ENCODE measurements around the gene RAD51B. TPM values are rescaled to one million over a fixed set of nuclear protein-coding genes. Genes with fewer than 3 reads are reported as not detected.

RAD51B gene
- total RNA-seq, 4 donors from 2014 or later: 5.0 to 31.8 (median 20.6) TPM

DNA sequence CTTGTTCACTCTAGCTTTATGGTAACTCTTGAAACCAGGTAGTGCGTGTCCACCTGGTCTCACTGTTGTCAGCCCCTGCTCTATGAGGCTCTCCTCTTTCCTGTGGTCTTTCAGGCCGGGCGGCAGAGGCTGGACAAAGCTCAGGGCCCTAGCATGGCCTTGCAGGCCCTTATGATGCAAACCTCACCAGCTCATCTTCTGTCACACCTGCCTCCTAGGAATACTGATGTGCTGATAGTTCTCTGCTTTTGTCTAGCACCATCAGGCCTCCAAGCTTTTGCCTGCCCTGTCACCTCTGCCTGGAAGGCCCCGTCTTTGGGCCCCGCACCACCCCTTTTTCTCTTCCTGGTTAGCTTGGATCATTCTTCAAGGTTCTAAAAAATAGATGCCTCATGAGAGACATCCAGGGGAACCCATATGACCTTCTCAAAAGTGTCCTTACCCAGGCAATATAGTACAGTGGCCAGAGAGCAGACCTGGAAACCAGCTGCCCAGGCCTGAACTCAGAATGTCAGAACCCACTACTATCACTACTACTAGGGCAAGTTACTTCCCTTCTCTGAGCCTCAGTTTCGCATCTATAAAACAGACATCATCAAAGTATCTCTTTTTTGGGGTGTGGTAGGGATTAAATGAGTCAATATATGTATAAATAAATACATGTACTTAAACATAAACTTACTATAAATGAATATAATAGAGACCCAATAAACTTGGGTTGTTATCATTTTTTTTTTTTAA lies 881.6 kb downstream of the RAD51B start:
- Histone ChIP-seq H3K27me3 (no peaks in the 10 kb centered on the region), H3K9me3 (no peaks in the 10 kb centered on the region), H3K36me3 (no peaks in the 10 kb centered on the region), H3K4me1 (peaks cover 7 to 16% (median 11%) of the 10 kb centered on the region in 4 donors), H3K27ac (no peak overlapping the region), H3K4me3 (no peak overlapping the region)
- WGBS, 2 donors (ENCODE audit: low coverage in 1 of 2): 95 to 100% methylated on average over 2 to 6 of the region's 6 CpGs
- intact Hi-C loops (cut with DNase I; ENCODE audit: low total_unique reads): no loop called here
- in situ Hi-C loops (cut with MboI; ENCODE audit: low pct_ligation_motif_present in 1 of 4, low pct_unique_long_range_greater_than_20kb in 1 of 4, low sequenced_read_pairs in 3 of 4): no loop called here
- TF ChIP-seq, protein P1, sequence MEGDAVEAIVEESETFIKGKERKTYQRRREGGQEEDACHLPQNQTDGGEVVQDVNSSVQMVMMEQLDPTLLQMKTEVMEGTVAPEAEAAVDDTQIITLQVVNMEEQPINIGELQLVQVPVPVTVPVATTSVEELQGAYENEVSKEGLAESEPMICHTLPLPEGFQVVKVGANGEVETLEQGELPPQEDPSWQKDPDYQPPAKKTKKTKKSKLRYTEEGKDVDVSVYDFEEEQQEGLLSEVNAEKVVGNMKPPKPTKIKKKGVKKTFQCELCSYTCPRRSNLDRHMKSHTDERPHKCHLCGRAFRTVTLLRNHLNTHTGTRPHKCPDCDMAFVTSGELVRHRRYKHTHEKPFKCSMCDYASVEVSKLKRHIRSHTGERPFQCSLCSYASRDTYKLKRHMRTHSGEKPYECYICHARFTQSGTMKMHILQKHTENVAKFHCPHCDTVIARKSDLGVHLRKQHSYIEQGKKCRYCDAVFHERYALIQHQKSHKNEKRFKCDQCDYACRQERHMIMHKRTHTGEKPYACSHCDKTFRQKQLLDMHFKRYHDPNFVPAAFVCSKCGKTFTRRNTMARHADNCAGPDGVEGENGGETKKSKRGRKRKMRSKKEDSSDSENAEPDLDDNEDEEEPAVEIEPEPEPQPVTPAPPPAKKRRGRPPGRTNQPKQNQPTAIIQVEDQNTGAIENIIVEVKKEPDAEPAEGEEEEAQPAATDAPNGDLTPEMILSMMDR (IDR thresholded peaks at IDR 0.05): no peak
- TF ChIP-seq POLR2A (IDR thresholded peaks at IDR 0.05): no peak
- TF ChIP-seq POLR2AphosphoS5 (IDR thresholded peaks at IDR 0.05): no peak
- no peak for TF ChIP-seq EP300 (IDR thresholded peaks at IDR 0.05; ENCODE audit: low read depth)
- DNase-seq: no peak

DNA sequence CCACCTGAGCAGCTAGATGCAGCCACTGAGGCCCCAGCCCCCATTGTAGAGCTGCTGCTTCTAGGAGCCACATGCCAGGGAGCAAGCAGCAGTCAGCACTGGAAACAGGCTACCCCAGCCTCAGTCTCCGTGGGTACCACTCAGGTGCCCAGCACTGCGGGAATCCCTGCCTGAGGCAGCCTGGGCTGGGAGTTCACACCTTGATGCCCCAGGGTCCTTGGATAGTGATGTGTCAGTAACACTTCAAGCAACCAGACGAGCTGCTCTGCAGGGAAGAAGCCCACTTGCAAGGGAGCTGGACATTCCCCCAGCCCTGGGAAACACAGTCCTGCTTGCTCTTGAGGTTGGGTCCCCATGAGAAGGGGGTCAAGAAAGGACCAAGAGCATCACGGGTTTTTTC lies 882.6 kb downstream of the RAD51B start:
- DNase-seq: no peak
- in situ Hi-C loops (cut with MboI; ENCODE audit: low pct_ligation_motif_present in 1 of 4, low pct_unique_long_range_greater_than_20kb in 1 of 4, low sequenced_read_pairs in 3 of 4): no loop called here
- TF ChIP-seq POLR2A (IDR thresholded peaks at IDR 0.05): no peak
- TF ChIP-seq, protein P1 (IDR thresholded peaks at IDR 0.05): no peak
- no peak for TF ChIP-seq POLR2AphosphoS5 (IDR thresholded peaks at IDR 0.05)
- TF ChIP-seq EP300 (IDR thresholded peaks at IDR 0.05; ENCODE audit: low read depth): no peak

GRCh38 chr14:68702578-68702977 lies 883.0 kb downstream of the RAD51B start:
- TF ChIP-seq, protein P1 (IDR thresholded peaks at IDR 0.05): no peak
- TF ChIP-seq POLR2A (IDR thresholded peaks at IDR 0.05): no peak
- TF ChIP-seq EP300 (IDR thresholded peaks at IDR 0.05; ENCODE audit: low read depth): no peak
- no peak for TF ChIP-seq POLR2AphosphoS5 (IDR thresholded peaks at IDR 0.05)
- Histone ChIP-seq H3K36me3 (no peaks in the 10 kb centered on the region), H3K27ac (no peak overlapping the region), H3K27me3 (no peaks in the 10 kb centered on the region), H3K4me1 (peaks cover 10 to 23% (median 15%) of the 10 kb centered on the region in 4 donors), H3K4me3 (no peak overlapping the region), H3K9me3 (no peaks in the 10 kb centered on the region)
- intact Hi-C loops (cut with DNase I; ENCODE audit: low total_unique reads): no loop called here
- 93% methylated on average over 3 of the region's 3 CpGs; no CpG with 5 or more reads in 1 of the 2 donors for WGBS, 2 donors (ENCODE audit: low coverage in 1 of 2)
- in situ Hi-C loops (cut with MboI; ENCODE audit: low pct_ligation_motif_present in 1 of 4, low pct_unique_long_range_greater_than_20kb in 1 of 4, low sequenced_read_pairs in 3 of 4): no loop called here
- DNase-seq: no peak

More for the DNA sequence above, 882.6 kb downstream of the RAD51B start:
- intact Hi-C loops (cut with DNase I; ENCODE audit: low total_unique reads): no loop called here
- Histone ChIP-seq H3K36me3 (no peaks in the 10 kb centered on the region), H3K4me3 (no peak overlapping the region), H3K27me3 (no peaks in the 10 kb centered on the region), H3K9me3 (no peaks in the 10 kb centered on the region), H3K27ac (no peak overlapping the region), H3K4me1 (peaks cover 10 to 23% (median 15%) of the 10 kb centered on the region in 4 donors)
- WGBS, 2 donors (ENCODE audit: low coverage in 1 of 2): 94% methylated on average over 3 of the region's 4 CpGs; no CpG with 5 or more reads in 1 of the 2 donors

DNA sequence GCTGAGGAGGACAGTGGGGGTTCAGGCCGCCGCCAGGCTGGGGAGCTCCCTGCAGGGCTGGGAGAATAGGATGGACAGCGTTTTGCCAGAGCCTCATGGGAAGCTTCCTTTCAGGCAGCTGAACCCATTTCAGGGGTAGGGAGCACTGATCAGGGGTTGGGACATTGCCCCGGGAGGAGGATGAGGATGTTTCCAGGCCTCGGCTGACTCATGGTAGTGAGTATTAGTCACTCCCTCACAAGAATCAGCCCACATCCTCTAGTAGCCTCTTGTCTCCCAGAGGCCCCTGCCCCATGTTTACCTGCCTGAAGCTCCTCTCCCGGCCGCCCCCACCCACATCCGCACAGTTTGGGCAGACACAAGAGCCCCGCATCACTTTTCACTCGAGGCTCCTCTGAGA lies 883.5 kb downstream of the RAD51B start:
- Histone ChIP-seq H3K4me3 (no peak overlapping the region), H3K4me1 (peaks cover 10 to 23% (median 15%) of the 10 kb centered on the region in 4 donors), H3K36me3 (no peaks in the 10 kb centered on the region), H3K9me3 (no peaks in the 10 kb centered on the region), H3K27ac (no peak overlapping the region), H3K27me3 (no peaks in the 10 kb centered on the region)
- no peak for DNase-seq
- intact Hi-C loops (cut with DNase I; ENCODE audit: low total_unique reads): no loop called here
- WGBS, 2 donors (ENCODE audit: low coverage in 1 of 2): 80% methylated on average over 10 of the region's 10 CpGs; no CpG with 5 or more reads in 1 of the 2 donors
- in situ Hi-C loops (cut with MboI; ENCODE audit: low pct_ligation_motif_present in 1 of 4, low pct_unique_long_range_greater_than_20kb in 1 of 4, low sequenced_read_pairs in 3 of 4): no loop called here
- TF ChIP-seq POLR2A (IDR thresholded peaks at IDR 0.05): no peak
- TF ChIP-seq POLR2AphosphoS5 (IDR thresholded peaks at IDR 0.05): no peak
- no peak for TF ChIP-seq EP300 (IDR thresholded peaks at IDR 0.05; ENCODE audit: low read depth)
- TF ChIP-seq, protein P1 (IDR thresholded peaks at IDR 0.05): no peak
